GM23338 (cell line): Measurements from ENCODE around the gene NDUFAB1.

Source experiments
- CREB1 ChIP-seq: fragments of 250-450 bp; sonication (Bioruptor Pico); IDR thresholded peaks from 2 replicates; pipeline ENCODE4 v1.5.0; 2020; ENCODE audit warnings: low read depth, mild to moderate bottlenecking, moderate library complexity
- EZH2 ChIP-seq: fragments of 200-600 bp; sonication (generic); IDR thresholded peaks from one replicate; pipeline ENCODE4 v1.8.0; 2017; ENCODE audit warnings: antibody characterized with exemption, mild to moderate bottlenecking, low read depth; ENCODE audit not compliant: unreplicated experiment
- EZH2phosphoT487 ChIP-seq: fragments of 200-600 bp; sonication (generic); IDR thresholded peaks from one replicate; pipeline ENCODE4 v1.8.1; 2018; ENCODE audit warnings: antibody characterized with exemption; ENCODE audit not compliant: unreplicated experiment
- JUNB ChIP-seq: IDR thresholded peaks from one replicate; pipeline ENCODE4 v1.6.1; 2016; ENCODE audit warnings: antibody characterized with exemption; ENCODE audit not compliant: unreplicated experiment
- NANOG ChIP-seq: IDR thresholded peaks from 2 replicates; pipeline ENCODE4 v1.6.1; 2016; ENCODE audit warnings: antibody characterized with exemption, borderline replicate concordance
- POLR2AphosphoS5 ChIP-seq: IDR thresholded peaks from 2 replicates; pipeline ENCODE4 v1.6.1; 2016; ENCODE audit warnings: antibody characterized with exemption, low read depth
- STAT1 ChIP-seq: IDR thresholded peaks from one replicate; pipeline ENCODE4 v1.6.1; 2016; ENCODE audit warnings: antibody characterized with exemption; ENCODE audit not compliant: unreplicated experiment
- ZNF331 ChIP-seq: fragments of 250-450 bp; sonication (Bioruptor Pico); IDR thresholded peaks from 2 replicates; pipeline ENCODE4 v1.5.0; 2020; ENCODE audit warnings: low read depth, mild to moderate bottlenecking, moderate library complexity
- ZNF462 ChIP-seq: fragments of 250-450 bp; sonication (Bioruptor Pico); IDR thresholded peaks from 2 replicates; pipeline ENCODE4 v1.5.0; 2020; ENCODE audit warnings: mild to moderate bottlenecking, moderate library complexity
- TF ChIP-seq, protein P1 (sequence below), 2 experiments: fragments of 200-600 bp in 1 of 2; sonication (generic) in 1 of 2; conservative IDR thresholded peaks; 2 replicates each; pipeline versions ENCODE4 v1.5.1 to v1.6.1; 2016 to 2017; ENCODE audit warnings: antibody characterized with exemption in 2 of 2, low read depth in 2 of 2, mild to moderate bottlenecking in 2 of 2, moderate library complexity in 1 of 2
- TF ChIP-seq, protein P2 (sequence below): IDR thresholded peaks from one replicate; pipeline ENCODE4 v1.6.1; 2018; ENCODE audit warnings: antibody characterized with exemption; ENCODE audit not compliant: unreplicated experiment
- TF ChIP-seq, protein P3 (sequence below): IDR thresholded peaks from 2 replicates; pipeline ENCODE4 v1.6.1; 2016; ENCODE audit warnings: antibody characterized with exemption

GRCh38 chr16:23629516-23629915 lies 33.4 kb upstream of the NDUFAB1 start:
- TF ChIP-seq CREB1 (CRISPR knock-in tag) (no peak), POLR2AphosphoS5 (no peak), ZNF462 (no peak), EZH2 (no peak), JUNB (no peak), EZH2phosphoT487 (no peak), STAT1 (no peak), NANOG (no peak), ZNF331 (no peak)
- TF ChIP-seq, protein P1, sequence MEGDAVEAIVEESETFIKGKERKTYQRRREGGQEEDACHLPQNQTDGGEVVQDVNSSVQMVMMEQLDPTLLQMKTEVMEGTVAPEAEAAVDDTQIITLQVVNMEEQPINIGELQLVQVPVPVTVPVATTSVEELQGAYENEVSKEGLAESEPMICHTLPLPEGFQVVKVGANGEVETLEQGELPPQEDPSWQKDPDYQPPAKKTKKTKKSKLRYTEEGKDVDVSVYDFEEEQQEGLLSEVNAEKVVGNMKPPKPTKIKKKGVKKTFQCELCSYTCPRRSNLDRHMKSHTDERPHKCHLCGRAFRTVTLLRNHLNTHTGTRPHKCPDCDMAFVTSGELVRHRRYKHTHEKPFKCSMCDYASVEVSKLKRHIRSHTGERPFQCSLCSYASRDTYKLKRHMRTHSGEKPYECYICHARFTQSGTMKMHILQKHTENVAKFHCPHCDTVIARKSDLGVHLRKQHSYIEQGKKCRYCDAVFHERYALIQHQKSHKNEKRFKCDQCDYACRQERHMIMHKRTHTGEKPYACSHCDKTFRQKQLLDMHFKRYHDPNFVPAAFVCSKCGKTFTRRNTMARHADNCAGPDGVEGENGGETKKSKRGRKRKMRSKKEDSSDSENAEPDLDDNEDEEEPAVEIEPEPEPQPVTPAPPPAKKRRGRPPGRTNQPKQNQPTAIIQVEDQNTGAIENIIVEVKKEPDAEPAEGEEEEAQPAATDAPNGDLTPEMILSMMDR (conservative IDR thresholded peaks at IDR 0.05; ENCODE audit: low read depth in 2 of 2), result no peak
- TF ChIP-seq, protein P2, sequence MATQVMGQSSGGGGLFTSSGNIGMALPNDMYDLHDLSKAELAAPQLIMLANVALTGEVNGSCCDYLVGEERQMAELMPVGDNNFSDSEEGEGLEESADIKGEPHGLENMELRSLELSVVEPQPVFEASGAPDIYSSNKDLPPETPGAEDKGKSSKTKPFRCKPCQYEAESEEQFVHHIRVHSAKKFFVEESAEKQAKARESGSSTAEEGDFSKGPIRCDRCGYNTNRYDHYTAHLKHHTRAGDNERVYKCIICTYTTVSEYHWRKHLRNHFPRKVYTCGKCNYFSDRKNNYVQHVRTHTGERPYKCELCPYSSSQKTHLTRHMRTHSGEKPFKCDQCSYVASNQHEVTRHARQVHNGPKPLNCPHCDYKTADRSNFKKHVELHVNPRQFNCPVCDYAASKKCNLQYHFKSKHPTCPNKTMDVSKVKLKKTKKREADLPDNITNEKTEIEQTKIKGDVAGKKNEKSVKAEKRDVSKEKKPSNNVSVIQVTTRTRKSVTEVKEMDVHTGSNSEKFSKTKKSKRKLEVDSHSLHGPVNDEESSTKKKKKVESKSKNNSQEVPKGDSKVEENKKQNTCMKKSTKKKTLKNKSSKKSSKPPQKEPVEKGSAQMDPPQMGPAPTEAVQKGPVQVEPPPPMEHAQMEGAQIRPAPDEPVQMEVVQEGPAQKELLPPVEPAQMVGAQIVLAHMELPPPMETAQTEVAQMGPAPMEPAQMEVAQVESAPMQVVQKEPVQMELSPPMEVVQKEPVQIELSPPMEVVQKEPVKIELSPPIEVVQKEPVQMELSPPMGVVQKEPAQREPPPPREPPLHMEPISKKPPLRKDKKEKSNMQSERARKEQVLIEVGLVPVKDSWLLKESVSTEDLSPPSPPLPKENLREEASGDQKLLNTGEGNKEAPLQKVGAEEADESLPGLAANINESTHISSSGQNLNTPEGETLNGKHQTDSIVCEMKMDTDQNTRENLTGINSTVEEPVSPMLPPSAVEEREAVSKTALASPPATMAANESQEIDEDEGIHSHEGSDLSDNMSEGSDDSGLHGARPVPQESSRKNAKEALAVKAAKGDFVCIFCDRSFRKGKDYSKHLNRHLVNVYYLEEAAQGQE, result no peak
- TF ChIP-seq, protein P3, sequence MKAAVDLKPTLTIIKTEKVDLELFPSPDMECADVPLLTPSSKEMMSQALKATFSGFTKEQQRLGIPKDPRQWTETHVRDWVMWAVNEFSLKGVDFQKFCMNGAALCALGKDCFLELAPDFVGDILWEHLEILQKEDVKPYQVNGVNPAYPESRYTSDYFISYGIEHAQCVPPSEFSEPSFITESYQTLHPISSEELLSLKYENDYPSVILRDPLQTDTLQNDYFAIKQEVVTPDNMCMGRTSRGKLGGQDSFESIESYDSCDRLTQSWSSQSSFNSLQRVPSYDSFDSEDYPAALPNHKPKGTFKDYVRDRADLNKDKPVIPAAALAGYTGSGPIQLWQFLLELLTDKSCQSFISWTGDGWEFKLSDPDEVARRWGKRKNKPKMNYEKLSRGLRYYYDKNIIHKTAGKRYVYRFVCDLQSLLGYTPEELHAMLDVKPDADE, result no peak
